Spleen (tissue), 11 donors: Measurements from ENCODE around the gene ZSCAN1. TPM values are rescaled to one million over a fixed set of nuclear protein-coding genes. Genes with fewer than 3 reads are reported as not detected.

ENCODE experiments used
- DNase-seq: peaks from one replicate; pipeline ENCODE4 v3.0.0-alpha.2; 2020
- H3K27ac ChIP-seq, 8 donors: fragments of 200-600 bp; sonication (generic) in 7 of 8; 1 replicate in 4 of 8; 2 replicates in 4 of 8; pipeline versions ENCODE4 v1.5.0 to v1.8.0; 2016 to 2021; ENCODE audit warnings: inconsistent platforms in 4 of 8, mild to moderate bottlenecking in 4 of 8, moderate library complexity in 1 of 8
- H3K27me3 ChIP-seq, 7 donors: fragments of 200-600 bp; sonication (generic) in 6 of 7; replicated peaks in 1 of 7; 1 replicate in 4 of 7; 2 replicates in 3 of 7; pipeline versions ENCODE4 v1.5.0 to v1.8.0; 2016 to 2021; ENCODE audit warnings: inconsistent platforms in 3 of 7, mild to moderate bottlenecking in 1 of 7
- H3K36me3 ChIP-seq, 6 donors: fragments of 200-600 bp; sonication (generic) in 5 of 6; 1 replicate in 4 of 6; 2 replicates in 2 of 6; pipeline versions ENCODE4 v1.5.0 to v1.8.0; 2016 to 2021; ENCODE audit warnings: inconsistent platforms in 2 of 6
- H3K4me1 ChIP-seq, 6 donors: fragments of 200-600 bp; sonication (generic) in 5 of 6; 1 replicate in 3 of 6; 2 replicates in 3 of 6; pipeline versions ENCODE4 v1.5.0 to v1.8.0; 2016 to 2021; ENCODE audit warnings: inconsistent platforms in 3 of 6
- H3K4me3 ChIP-seq, 8 donors: fragments of 200-600 bp; sonication (generic) in 7 of 8; 1 replicate in 4 of 8; 2 replicates in 4 of 8; pipeline versions ENCODE4 v1.5.0 to v1.8.0; 2016 to 2021; ENCODE audit warnings: inconsistent platforms in 4 of 8, mild to moderate bottlenecking in 4 of 8, moderate library complexity in 2 of 8
- H3K9me3 ChIP-seq, 8 donors: fragments of 200-600 bp; sonication (generic) in 7 of 8; 1 replicate in 4 of 8; 2 replicates in 4 of 8; pipeline versions ENCODE4 v1.5.0 to v1.8.0; 2016 to 2021; ENCODE audit warnings: inconsistent platforms in 4 of 8
- POLR2A ChIP-seq, 3 donors: fragments of 450-650 bp; IDR thresholded peaks; one replicate each; pipeline ENCODE4 v1.5.1; 2017; ENCODE audit warnings: antibody characterized with exemption in 3 of 3, mild to moderate bottlenecking in 1 of 3
- POLR2AphosphoS5 ChIP-seq, 3 donors: sonication (generic); formaldehyde crosslinking; IDR thresholded peaks; one replicate each; pipeline ENCODE4 v1.5.1; 2017; ENCODE audit warnings: antibody characterized with exemption in 3 of 3
- WGBS, 5 donors: extraction: QIAGEN DNeasy Blood & Tissue Kit in 3 of 5; methylation state at CpG; one replicate each; pipeline versions ENCODE4 v1.1.5 to v1.1.7; 2013 to 2018; 5-methylcytosine and 5-hydroxymethylcytosine counted together
- intact Hi-C: fragments of 100-400 bp; cut with DNase I; formaldehyde crosslinking; loops from one replicate; pipeline ENCODE4 v1.15.0; 2023; ENCODE audit warnings: low total_unique reads
- polyA plus RNA-seq, 3 donors: library from polyadenylated mRNA; stranded (reverse); fragments of 200-250 nt; gene quantifications; one replicate each; pipeline ENCODE4 v1.2.1, GENCODE V29; 2013
- total RNA-seq, 7 donors: library from RNA; depleted of rRNA in 3 of 7; stranded (reverse); fragments of >200 nt in 3 of 7; fragmentation: NEBNext Ultra II Directional in 4 of 7; extraction: Animal tissue kit (Norgen Biotek cat#: 25700) in 4 of 7; gene quantifications; one replicate each; pipeline versions ENCODE4 v1.1.0 to v1.2.1, GENCODE V29; 2016 to 2021
- TF ChIP-seq, protein P1 (sequence below), 11 experiments: fragments of 200-600 bp in 7 of 11; fragments of 450-650 bp in 4 of 11; sonication (generic) in 4 of 11; IDR thresholded peaks in 8 of 11; conservative IDR thresholded peaks in 3 of 11; 1 replicate in 7 of 11; 2 replicates in 4 of 11; pipeline versions ENCODE4 v1.4.0 to v1.8.0; 2016 to 2021; ENCODE audit warnings: antibody characterized with exemption in 11 of 11, inconsistent platforms in 4 of 11, mild to moderate bottlenecking in 1 of 11
- donor health status: healthy with polysubstance abuse.
- donor health status: DM: no; HTN: no; CAD: no; lungs with moderate emphysema.
- donor health status: DM: no; HTN: no; CAD: no.
- donor health status: Bipolar disorder and iron deficiency.
- donor health status: healthy.
- donor health status: DM: no; HTN: no; CAD: no.
- donor health status: DM: yes; HTN: yes; CAD: no.

The ZSCAN1 gene
- total and polyA plus RNA-seq, 10 donors = 0.08 to 0.24 TPM; not detected in 8

DNA sequence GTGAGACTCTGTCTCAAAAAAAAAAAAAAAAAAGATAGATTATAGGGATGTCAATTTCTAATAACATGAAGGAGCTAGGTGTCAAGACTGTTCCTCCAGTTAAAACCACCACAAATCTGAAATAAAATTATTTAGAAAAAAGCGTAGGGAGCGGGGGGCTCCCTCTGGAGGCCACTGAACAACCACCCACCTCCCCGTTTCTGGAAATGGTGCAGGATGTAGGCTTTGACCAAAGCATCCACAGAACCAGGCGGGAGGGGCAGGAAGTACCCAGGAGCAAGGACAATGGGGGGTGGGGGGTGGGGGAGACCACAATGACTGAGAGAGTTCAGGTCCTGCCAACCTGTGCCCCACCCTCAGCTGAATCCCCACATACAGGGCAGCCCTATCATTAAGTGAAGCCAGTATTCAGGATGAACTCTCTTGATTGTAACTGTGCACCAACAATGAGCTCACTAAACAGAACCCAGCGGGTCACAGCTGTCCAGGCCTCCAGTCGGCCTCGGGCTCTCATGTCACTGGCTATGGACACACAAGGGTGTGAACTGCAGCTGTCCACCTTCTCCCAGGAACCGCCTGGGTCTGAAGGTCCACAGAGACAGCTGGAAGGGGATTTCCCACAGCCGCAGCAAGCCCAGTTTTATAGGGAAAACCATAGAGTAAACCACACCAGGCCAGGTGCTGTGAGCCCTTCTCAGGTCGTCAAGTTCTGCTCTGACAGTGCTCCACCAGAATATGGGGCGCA is 57.6 kb downstream of the ZSCAN1 start:
- TF ChIP-seq POLR2AphosphoS5 (IDR thresholded peaks at IDR 0.05) = no peak
- no peak for TF ChIP-seq POLR2A (IDR thresholded peaks at IDR 0.05)
- TF ChIP-seq, protein P1, sequence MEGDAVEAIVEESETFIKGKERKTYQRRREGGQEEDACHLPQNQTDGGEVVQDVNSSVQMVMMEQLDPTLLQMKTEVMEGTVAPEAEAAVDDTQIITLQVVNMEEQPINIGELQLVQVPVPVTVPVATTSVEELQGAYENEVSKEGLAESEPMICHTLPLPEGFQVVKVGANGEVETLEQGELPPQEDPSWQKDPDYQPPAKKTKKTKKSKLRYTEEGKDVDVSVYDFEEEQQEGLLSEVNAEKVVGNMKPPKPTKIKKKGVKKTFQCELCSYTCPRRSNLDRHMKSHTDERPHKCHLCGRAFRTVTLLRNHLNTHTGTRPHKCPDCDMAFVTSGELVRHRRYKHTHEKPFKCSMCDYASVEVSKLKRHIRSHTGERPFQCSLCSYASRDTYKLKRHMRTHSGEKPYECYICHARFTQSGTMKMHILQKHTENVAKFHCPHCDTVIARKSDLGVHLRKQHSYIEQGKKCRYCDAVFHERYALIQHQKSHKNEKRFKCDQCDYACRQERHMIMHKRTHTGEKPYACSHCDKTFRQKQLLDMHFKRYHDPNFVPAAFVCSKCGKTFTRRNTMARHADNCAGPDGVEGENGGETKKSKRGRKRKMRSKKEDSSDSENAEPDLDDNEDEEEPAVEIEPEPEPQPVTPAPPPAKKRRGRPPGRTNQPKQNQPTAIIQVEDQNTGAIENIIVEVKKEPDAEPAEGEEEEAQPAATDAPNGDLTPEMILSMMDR (IDR thresholded peaks at IDR 0.05 in 8 of 11, conservative IDR thresholded peaks at IDR 0.05 in 3 of 11) = no peak
- intact Hi-C loops = no loop called here
- Histone ChIP-seq H3K9me3 (peaks cover 0 to 98% (median 91%) of the 10 kb centered on the region in 8 donors), H3K4me3 (no peak overlapping the region), H3K27ac (no peak overlapping the region), H3K36me3 (peaks cover 0 to 57% (median 9%) of the 10 kb centered on the region in 6 donors), H3K4me1 (peaks cover 0 to 6% (median 3%) of the 10 kb centered on the region in 6 donors), H3K27me3 (no peaks in the 10 kb centered on the region)
- DNase-seq = no peak
- 72 to 88% (median 86%) methylated on average over 10 to 11 of the region's 11 CpGs for WGBS, 5 donors

DNA sequence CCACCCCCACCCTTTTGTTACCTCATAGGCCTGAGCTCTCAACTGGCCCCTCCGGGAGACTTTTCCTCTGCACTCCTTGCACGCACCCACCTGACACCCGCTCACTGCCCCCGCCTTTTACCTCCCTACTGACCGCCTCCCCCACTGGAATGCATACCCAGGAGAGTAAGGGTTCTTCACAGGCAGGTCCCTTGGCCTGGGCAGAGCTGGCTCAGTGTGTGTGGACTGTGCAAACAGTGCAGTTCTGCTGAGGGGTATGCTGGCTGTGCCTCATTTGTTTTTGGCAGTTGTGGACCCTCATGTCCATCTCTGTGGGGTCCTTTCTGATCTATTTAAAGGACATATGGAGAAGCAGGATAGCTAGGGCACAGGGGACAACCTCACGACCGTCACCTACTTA is 59.2 kb downstream of the ZSCAN1 start:
- 94 to 98% (median 95%) methylated on average over 6 to 7 of the region's 7 CpGs for WGBS, 5 donors
- no peak for DNase-seq
- intact Hi-C loops = no loop called here

DNA sequence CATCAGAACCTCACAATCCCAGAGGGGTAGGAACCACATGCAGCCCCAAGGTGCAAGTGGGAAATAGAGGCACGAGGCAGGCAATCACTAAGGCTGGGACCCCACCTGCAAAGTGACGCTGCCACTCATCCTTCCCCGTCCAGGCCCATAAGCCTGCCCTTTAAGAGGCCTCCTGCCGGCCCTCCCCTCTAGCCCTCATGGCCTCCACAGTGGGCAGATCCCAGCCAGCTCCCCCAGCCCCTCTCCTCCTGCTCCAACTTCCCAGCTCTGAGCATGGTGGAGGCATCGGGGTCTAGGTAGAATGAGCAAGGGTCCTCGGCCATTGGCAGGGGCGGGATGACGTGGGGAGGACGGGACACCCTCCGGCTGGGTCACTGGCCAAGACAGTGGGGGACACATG is 61.5 kb downstream of the ZSCAN1 start:
- intact Hi-C loops = no loop called here
- TF ChIP-seq, protein P1 (IDR thresholded peaks at IDR 0.05 in 8 of 11, conservative IDR thresholded peaks at IDR 0.05 in 3 of 11) = no peak
- TF ChIP-seq POLR2AphosphoS5 (IDR thresholded peaks at IDR 0.05) (no peak), POLR2A (IDR thresholded peaks at IDR 0.05) (no peak)
- Histone ChIP-seq H3K4me1 (peaks cover 0 to 25% (median 16%) of the 10 kb centered on the region in 6 donors), H3K27me3 (no peaks in the 10 kb centered on the region), H3K27ac (no peak overlapping the region), H3K9me3 (peaks cover 0 to 89% (median 74%) of the 10 kb centered on the region in 8 donors), H3K36me3 (peaks cover 0 to 27% (median 0%) of the 10 kb centered on the region in 6 donors), H3K4me3 (no peak overlapping the region)
- 92 to 100% (median 96%) methylated on average over 9 to 10 of the region's 10 CpGs for WGBS, 5 donors
- no peak for DNase-seq

More for the DNA sequence above, 59.2 kb downstream of the ZSCAN1 start:
- Histone ChIP-seq H3K9me3 (peaks cover 0 to 90% (median 82%) of the 10 kb centered on the region in 8 donors), H3K4me3 (no peak overlapping the region), H3K27me3 (no peaks in the 10 kb centered on the region), H3K36me3 (peaks cover 0 to 41% (median 0%) of the 10 kb centered on the region in 6 donors), H3K27ac (no peak overlapping the region), H3K4me1 (peaks cover 0 to 19% (median 12%) of the 10 kb centered on the region in 6 donors)
- no peak for TF ChIP-seq POLR2AphosphoS5 (IDR thresholded peaks at IDR 0.05)
- no peak for TF ChIP-seq POLR2A (IDR thresholded peaks at IDR 0.05)
- TF ChIP-seq, protein P1 (IDR thresholded peaks at IDR 0.05 in 8 of 11, conservative IDR thresholded peaks at IDR 0.05 in 3 of 11) = no peak

DNA sequence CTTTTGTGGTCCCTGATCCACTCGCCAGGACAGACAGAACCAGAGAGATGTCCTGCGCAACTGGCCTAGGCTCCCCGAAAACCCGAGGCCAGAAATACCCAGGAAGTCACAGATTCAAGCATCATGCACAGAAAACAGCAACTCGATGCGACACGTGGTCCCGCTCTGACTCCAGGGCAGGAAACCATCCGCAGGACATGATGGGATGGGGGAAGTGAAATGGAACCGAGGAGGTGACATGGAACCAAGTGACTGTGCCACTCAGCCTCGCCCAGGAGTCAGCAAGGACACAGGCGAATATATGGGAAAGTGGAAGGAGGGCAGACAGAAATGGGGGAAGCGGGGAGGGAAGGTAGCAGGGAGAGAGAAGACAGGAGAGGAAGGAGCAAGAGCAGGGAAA is 63.1 kb downstream of the ZSCAN1 start:
- H3K9me3 ChIP-seq = peaks cover 0 to 89% (median 74%) of the 10 kb centered on the region in 8 donors
- H3K4me3 ChIP-seq = peak overlapping the region in 5 of 8 donors; percentile 62 to 96 (median 82)
- no peak for DNase-seq
- intact Hi-C loops = no loop called here
- H3K36me3 ChIP-seq = peaks cover 0 to 23% (median 0%) of the 10 kb centered on the region in 6 donors
- H3K27me3 ChIP-seq = no peaks in the 10 kb centered on the region
- 75 to 92% (median 90%) methylated on average over 13 of the region's 13 CpGs for whole genome bisulfite sequencing, 5 donors
- H3K4me1 ChIP-seq = peaks cover 0 to 25% (median 16%) of the 10 kb centered on the region in 6 donors
- TF ChIP-seq POLR2A (IDR thresholded peaks at IDR 0.05) = no peak
- no peak for TF ChIP-seq POLR2AphosphoS5 (IDR thresholded peaks at IDR 0.05)
- TF ChIP-seq, protein P1 (IDR thresholded peaks at IDR 0.05 in 8 of 11, conservative IDR thresholded peaks at IDR 0.05 in 3 of 11) = no peak
- peak overlapping the region in 2 of 8 donors; percentile 88 to 92 for H3K27ac ChIP-seq
